ENCODE data around the gene SLC16A3.
"Not testable (repeated sequence)": the region's sequence is repeated elsewhere in the genome, so short reads cannot be mapped to it uniquely, and the experiment has no call there.

SLC16A3 gene

DNA sequence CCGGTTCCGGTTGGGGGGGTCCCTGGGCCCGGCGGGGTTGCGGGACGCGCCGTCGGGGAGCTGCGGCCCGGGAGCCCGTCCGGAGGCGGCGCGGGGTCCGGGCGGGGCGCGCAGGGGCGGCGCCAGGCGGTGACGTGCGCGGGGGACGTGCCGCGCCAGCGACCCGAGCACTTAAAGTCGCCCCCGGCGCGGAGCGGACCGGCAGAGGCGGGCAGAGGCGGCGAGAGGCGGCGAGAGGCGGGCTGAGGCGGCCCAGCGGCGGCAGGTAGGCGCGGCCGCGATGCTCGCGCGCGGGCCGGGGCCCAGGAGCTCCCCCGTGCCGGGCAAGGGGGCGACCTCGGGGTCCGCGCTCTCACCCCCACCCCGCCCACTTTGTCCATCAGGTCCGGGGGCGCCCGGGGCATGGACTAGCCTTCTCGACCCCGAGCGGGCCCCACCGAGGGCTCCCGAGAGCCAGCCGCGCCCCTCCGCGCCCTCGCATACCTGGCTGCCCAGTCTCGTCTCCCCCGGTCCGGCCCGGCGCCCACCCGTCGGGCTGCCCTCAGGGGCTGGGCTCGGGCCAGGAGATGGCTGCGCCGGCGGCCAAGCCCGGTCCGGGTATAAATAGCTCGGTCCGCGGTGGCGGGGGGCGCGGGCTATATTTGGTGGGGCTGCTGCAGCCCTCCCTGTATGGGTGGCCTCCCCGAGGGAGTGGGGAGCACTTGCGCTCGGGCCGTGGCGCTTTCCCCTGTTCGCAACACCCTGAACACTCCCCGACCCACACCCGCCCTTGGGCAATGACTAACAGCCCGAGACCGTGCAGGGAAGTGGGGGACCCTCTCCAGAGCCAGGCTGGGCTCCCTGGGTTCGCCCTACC is at the start of gene SLC16A3:
Gene SLC16A3 (plus strand): TSS at position 201 of the 856 bp plus-strand sequence. CDS start 6,967 bp downstream, outside the sequence.
- peak; percentile 79 for DNase-seq

DNA sequence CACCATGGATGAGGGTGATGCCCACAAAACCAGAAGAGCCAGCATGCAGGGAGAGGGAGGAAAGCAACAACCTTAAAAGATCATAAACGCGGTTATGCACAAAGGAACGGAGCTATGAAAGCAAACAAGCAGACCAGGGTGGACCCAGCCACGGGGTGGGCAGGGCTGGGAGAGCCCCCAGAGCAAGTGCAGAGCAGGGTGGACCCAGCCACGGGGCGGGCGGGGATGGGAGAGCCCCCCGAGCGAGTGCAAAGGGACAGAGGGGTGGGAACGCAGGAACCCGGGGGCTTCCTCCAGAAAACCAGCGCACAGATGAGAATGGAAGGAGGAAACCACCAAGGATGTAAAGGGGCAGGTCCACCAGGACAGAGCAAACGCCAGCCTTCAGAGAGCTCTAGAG is 49.4 kb upstream of the SLC16A3 start:
- DNase-seq, result no peak

DNA sequence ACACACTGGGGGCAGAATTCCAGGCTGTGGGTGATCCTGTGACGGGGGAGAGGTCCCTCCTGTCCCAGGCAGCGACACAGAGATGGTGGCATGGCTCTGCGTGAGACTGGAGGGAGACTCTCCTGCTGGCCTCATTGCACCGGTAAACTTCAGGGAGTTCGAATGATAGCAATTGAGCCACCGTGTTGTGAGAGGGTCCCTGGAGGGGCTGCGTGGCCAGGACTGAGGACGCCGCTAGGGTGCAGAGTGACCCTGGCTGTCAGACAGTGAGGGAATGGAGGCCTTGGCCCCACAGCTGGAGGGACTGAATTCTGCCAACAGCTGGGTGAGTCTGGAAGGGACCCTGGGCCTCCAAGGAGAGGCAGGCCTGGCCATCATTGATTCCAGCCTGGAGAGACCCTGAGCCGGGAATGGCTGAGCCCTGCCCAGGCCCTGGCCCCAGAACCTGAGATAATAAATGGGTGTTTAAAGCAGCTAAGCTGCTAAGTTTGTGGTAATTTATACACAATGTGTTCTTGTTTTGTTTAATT is 48.8 kb upstream of the SLC16A3 start:
- no peak for DNase-seq

DNA sequence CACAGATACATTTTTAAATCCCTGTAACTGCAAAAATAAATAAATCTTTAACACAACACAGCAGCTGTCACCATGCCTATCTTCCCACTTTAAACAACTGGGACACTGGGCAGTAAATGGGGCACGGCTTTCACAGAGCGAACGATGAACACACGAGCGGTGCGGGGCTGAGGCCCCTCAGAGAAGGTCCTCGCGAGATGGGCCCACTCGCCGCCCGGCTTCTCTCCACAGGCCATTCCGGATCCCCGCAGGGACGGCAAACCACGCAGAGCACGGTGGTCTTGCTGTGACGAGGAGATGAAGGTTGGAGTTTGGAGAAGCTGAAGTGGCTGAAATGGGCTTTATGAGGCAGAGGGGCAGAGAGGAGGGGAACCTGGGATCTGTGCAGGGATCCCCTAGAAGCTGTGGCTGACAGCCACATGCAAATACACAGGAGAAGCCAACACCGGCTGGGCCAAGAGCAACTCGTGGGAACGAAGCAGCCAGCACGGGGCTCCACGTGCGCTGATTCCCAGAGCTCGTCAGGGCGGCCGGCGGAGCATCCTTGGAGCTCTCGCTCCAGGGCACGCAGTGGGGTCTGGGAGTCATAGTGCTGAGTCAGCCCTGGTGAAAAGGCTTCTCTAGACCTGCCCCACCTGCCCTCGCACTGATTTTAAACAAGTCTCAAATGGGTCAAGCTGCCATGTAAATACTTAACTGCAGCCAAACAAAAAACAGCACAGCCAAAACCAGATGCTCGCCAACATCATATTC is 47.9 kb upstream of the SLC16A3 start:
- DNase-seq, result no peak

DNA sequence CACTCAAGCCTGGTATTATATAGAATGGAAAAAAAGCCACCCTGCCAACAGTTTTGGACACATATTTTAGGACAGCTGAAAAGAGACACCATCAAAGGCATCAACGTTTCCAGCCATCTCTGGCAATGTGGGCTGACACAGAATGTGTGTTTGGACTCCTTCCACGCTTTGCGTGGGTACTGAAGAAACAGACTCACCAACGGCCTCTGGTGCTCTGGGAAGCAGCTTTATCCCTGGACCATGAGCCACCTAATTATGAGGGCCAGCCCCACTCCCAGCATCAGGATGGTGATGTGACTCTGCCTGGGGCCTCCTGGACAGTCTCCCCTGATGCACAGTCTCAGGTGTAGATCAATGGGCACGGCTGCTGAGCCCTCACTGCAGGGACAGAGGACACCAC is 44.1 kb upstream of the SLC16A3 start:
- DNase-seq, result no peak

DNA sequence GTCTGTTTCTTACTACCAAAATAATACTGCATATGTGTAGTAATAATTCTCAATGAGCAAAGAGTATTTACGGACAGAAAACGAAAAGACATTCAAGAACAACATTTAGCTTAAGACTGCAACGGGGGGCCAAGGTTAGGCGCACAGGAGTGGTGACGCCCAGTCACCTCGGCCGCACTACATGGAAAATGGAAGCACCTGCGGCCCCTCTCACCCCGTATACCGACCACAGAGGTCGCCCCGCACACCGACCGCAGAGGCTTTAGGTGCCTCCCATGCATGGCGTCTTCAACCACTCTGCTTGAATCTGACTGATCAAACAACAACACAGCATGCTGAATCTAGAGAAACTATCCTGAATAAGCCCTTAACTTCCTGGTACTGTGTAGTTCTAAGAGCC is 42.6 kb upstream of the SLC16A3 start:
- DNase-seq, result no peak

DNA sequence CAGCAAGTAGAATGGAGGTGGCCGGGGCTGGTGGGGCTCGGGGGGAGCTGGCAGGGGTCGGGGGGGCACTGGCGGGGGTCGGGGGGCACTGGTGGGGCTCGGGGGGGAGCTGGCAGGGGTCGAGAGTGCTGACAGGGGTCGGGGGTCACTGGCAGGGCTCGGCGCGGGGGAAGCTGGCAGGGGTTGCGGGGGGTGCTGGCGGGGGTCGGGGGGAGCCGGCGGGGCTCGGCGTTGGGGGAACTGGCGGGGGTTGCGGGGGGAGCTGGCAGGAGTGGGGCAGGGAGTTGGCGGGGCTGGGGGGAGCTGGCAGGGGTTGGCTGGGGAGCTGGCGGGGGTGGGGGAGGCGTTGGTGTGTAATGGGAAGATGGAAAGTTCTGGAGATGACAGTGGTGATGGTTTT is 41.3 kb upstream of the SLC16A3 start:
- no peak for DNase-seq

DNA sequence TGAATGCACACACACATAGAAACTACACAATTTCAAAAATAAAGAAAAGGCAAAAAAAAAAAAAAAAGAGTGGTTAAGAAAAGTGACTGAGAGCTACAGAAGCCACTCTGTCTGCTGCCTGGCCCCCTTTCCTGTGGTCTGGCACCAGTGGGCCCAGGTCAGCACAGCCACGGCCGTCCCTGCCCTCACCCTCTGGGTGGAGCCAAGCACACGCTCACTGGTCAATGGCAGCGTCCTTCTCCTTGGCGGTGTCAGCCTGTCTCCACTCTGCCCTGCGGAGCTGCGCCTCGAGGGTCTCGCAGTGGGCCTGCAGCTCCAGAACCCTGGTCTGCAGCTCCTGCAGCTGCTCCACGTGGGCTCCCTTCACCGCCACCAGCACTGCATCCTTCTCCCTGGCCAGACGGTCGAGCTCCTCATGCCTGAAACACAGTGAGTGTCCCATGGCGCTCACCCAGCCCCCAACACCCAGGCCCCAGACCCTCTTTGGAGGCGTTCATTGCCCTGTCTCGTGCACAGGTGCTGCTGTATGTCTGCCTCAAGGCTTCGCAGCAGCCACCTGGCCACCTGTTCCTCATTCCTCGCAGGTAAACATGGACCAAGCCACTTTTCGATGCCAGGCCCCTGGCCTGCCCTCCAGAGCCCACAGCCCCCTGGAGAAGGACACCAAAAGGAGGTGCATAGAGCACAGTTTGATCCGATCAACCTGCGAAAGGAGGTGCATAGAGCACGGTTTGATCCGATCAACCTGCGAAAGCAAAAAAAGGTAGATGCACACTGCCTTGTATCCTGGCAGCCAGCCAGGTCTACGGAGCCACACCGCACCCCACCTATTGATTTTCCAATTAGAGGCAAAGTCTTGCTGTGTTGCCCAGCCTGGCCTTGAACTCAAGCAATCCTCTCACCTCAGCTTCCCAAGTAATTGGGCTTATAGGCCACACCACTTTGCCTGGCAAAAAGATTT is 40.6 kb upstream of the SLC16A3 start:
- no peak for DNase-seq

DNA sequence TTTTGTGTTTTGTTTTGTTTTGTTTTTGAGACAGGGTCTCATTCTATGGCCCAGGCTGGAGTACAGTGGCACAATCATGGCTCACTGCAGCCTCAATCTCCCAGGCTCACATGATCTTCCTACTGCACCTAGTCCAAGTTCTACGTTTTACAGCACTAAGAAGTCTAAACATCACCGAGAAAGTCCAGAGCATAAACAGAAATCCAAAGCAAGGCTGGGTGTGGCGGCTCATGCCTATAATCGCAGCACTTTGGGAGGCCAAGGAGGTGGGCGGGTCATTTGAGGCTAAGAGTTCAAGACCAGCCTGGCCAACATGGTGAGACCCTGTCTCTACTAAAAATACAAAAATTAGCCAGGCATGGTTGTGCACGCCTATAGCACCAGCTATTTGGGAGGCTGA is 35.8 kb upstream of the SLC16A3 start:
- DNase-seq, result not testable (repeated sequence)

DNA sequence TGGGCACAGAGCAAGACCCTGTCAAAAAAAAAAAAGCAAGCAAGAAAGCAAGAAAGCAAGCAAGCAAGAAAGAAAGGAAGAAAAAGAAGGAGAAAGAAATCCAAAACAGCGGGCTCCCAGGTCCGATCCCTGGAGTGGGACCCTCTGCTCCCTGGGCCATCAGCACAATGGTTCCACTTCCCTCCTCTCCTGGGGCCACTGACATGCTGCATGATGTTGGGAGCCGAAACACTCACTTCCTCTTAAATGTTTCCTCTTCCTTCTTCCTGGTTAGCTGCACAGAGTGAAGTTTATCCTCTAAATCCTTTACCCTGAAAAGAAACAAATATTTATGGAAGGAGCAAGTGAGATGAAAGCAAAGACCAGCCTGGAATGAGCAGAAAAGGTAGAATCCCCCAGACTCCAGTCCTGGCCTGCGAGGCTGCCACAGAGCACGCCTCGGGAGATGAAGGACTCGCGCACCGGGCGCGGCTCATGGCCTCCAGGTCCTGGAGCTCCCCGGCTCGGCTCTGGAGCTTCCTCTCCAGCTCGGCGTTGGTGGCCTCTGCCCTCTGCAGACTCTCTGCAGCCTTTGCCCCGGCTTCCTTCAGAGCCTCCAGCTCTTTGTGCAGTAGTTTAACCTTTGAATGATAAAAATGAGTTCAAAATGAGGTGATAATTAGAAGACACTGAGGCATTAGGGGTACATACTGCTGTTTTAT is 35.2 kb upstream of the SLC16A3 start:
- DNase-seq, result no peak

DNA sequence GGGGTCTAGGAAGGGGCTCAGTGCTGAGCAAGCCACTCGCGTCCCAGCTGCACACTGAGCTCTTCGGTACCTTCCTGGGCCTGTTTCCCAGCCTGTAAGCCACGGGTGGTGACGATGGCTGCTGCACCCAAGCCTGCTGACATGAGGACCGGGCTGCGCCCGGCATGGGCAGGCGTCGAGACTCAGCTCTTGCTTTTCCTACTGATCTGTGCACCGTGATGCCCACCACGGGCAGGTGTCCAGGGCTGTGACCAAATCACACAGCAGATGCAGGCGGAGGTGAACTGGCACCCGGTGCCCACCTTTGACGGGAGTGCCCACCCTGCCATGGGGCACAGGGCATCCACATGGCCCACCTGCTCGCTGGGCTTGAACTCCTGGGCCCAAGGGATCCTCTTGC is 34.1 kb upstream of the SLC16A3 start:
- DNase-seq, result no peak

DNA sequence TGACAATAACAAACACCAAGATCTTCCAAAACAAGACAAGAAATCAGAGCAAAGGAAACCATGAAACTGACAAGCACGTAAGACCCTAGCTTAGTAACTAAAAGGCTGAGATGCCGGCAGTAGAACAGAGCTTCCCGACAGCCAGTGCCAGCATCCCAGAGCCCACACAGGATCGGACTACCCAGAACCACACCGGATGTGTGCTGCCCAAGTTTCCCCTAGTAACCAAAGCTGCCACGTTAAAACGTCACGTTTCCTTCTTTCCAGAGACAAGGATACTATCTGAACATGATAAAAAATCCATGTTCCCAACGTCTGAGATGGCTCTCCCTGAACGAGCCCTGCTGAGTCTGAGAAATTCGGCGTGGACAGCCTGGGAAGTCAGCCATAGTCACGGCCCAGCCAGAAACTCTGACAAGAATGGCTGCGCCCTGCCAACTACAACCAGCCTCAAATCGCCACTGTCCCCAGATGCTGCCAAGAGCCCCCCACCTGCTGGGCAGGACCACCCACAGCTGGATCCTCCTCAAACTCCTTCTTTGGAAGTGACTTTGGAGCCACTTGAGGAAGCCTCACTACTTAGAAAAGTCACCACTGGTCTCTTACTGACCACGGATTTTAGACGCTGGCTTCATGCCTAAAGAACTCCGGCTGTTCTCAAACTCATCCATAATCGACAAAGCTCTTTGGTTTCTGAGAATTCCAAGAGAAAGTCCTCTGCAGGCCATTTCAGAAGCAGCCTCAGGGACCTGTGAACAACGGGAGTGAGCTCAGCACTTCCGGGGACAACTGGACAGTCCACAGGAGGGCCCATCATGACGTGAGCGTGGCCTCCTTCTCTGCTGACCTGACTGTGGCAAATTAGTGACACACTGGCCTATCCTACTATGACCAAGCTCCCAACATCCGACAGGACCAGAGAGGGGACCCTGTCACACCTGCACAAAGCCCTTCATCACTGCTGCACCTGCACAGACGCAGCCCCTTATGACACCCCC is 32.9 kb upstream of the SLC16A3 start:
- DNase-seq, result no peak

DNA sequence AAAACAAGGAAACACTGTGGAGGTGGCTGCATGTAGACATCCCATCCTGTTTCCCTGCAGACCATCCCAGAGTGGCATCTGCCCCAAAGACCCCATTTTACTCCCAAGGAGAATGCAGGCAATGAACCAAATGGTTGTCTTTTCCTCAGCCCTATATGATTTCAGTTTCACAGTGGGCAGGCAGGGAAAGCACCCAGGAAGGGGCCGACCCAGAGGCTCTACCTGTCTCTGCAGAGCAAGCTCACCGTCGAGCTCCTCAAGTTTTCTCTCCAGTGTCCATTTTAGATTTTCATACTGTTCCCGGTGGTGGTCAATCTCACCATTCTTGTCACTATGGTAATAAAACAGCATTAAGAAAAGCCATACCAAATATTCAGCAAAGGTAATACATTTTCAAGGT is 30.8 kb upstream of the SLC16A3 start:
- DNase-seq, result no peak

DNA sequence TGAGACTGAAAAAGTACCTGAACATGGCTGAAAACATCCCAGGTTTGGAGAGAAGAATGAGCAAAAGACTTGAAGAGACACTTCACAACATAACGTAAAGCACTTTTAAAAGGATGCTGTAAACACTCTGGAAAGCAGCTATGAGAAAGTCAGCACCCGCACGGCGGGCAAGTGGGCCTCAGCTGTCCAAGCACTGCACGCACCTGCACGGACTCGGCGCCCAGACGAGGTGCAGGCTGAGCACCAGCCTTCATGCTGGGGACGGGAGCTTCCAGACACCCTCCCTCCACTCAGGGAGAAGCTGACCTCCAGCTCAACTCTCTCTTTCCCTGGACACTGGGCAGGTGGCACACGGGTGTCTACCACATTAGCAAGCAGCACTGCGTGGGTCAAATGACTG is 29.3 kb upstream of the SLC16A3 start:
- DNase-seq, result no peak

DNA sequence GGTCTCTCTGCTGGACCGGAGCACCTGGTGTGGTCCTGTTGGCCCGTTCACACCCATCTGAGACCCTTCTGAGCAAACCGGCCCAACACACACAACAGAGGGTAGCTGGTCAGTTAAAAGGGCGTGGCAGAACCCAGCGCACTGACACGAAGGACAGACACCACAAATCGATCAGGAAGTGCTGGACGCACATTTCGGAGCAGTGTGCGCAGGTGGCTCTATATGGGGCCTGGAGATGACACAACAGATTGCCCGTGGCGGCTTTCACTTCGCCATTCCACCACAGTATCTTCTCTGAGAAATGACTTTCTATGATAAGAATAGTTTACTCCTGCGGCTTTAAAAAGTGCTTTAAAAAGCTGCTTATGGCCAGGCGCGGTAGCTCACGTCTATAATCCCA is 28.7 kb upstream of the SLC16A3 start:
- DNase-seq, result no peak

DNA sequence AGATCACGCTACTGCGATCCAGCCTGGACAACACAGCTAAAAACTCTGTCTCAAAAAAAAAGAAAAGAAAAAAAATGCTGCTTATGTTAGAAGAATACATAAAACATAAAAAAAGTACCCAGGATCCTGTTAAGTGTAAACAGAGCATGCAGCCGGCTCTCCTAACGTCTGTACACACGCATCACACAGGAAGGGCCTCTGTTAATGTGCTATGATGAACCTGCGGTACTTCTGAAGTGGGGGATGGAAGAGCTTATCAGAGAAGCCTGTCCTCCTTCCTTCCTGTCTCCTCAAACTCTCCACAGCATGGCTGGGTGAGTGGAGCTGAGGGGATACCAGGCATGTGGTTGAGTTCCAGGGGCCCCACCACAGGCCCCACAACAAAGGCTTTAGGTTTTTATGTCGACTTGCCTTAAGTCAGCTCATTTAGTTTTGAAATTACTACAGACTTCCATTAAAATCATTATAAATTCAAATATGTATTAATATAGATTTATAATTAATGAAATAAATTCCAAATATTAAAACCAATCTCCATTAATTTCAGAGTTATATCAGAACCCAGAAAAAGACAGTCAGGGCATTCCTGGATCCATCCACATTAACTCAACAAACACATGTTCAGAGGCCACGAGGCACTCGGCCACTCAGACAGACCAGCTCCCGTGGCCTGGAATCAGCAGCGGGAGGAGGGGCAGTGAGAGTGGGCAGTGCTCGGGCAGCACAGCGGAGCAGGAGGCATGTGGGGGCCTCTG is 27.9 kb upstream of the SLC16A3 start:
- DNase-seq, result peak; percentile 83

DNA sequence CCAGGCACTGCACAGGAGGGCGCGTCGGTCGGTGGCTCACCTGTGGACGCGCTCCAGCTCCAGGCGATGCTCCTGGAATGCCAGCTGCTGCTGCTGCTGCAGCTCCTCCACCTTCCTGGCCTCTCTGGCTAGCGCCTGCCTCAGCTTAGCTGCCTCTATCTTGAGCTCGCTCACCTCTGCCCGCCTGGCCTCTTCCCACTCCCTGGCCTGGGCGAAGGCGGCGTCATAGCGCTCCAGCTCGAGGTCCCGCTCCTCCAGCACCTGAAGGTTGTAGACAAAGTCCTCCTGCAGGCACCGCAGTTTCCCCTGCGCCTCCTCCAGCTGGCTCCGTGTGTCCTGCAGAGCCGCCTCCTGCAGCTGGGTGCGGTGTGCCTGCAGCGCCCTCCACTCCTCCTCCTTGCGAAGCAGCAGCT is 27.3 kb upstream of the SLC16A3 start:
- DNase-seq, result no peak

DNA sequence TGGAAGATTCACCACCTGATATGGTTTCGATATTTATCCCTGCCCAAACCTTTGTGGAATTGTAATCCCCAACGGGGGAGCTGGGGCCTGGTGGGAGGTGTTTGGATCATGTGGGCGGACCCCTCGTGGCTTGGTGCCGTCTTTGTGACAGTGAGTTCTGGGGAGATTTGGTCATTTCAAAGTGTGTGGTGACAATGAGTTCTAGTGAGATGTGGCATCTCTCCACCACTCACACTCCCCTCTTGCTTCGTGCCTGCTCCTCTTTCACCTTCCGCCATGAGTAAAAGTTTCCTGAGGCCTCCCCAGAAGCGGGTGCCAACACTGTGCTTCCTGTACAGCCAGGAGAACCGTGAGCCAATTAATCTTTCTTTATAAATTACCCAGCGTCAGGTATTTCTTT is 25.9 kb upstream of the SLC16A3 start:
- DNase-seq, result no peak

DNA sequence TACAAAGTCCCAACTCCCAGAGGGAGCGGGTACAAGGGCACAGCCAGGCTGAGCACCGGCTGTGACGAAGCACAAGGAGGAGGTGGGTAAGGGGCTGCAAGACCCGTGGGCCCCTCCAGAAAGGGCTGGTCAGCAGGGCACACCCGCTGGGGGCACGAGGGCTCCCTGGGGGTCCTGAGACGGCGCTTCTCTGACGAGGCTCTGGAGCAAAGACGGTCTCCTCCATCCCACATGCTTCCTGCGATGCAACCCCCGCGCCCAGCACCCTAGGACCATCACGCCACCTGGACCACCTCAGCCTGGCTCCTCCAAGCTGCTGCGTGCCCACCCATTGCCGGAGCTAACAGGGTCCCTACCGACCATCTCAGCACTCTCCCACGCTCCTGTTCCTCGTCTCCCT is 24.9 kb upstream of the SLC16A3 start:
- DNase-seq, result no peak

Data from CD4-positive, alpha-beta T cell treated with Interleukin-10 for 1 hour (primary cell).